NOMO-1 treated with dmso at 0.1 percent for 144 hours (cell line): ENCODE data around the gene RTL10.
"Not testable (repeated sequence)": the region's sequence is repeated elsewhere in the genome, so short reads cannot be mapped to it uniquely, and the experiment has no call there.

Experiments used
- DNase-seq: peaks from one replicate; lab custom pipeline; 2025; ENCODE audit not compliant: unreplicated experiment; lab: John Stamatoyannopoulos, UW

Gene RTL10

GRCh38 chr22:19846620-19847344 is 7.9 kb downstream of the RTL10 start:
- DNase-seq, result no peak

DNA sequence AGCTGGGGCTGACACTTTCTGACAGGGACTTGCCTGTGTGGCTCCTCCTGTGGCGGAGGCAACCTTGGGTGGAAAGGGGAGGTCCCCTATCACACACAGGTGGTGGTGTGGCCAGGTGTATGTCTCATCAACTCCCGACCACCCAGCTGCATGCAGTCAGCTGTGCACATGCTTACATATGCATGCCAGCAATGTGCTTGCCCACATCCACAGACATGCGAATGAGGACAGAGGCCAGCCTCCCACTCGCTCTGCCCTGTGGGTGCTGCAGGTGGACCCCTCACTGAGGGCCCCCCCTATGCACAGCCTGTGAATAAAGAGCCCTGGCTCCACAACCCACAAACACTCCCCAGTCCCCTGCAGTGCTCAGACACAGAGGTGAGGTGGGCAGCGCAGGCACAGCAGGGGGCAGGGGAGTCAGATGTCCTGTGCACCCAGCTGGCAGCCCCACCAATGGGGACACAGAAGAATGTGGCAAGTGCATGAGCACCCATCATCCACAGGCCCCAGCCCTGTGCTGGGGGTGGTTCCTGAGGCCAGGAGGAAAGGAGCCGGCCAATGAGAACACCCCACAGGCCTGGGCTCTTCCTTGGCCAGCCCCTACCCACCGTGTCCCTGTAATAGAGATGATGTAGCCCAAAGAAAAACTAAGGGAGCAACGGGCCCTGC is 9.5 kb downstream of the RTL10 start:
- DNase-seq, result no peak

- DNase-seq, result no peak
Observed at GRCh38 chr22:19844377-19845053, 10.2 kb downstream of the RTL10 start.

DNA sequence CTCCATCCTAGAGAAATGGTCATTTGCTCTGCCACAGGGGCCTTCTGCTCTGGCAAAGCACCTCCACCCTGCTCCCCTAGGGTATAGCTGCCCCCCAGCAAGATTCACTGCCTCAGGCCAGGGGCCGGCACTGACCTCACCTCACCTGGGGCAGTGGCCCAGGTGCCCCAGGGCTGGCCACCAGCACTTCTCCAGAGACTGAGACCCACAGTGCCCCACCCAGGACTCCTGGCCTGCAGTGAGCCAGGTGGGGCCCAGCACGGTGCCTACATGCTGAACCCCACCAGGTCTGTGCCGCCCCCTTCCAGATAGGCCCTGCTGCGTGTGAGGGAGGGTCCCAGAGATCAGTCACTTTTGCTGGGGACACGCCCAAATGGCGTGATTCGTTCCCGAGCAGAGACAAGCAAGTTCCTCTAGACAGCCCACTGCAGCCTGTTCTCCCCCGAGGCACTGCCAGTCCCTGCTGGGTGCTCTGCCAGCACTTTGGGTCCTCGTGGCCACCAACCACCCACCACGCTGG is 10.8 kb downstream of the RTL10 start:
- no peak for DNase-seq

- DNase-seq, result no peak
Observed at GRCh38 chr22:19843107-19843856, 11.4 kb downstream of the RTL10 start.

- DNase-seq, result no peak
Observed at GRCh38 chr22:19842393-19843106, 12.1 kb downstream of the RTL10 start.

- DNase-seq, result no peak
Observed at GRCh38 chr22:19841641-19842392, 12.9 kb downstream of the RTL10 start.

- no peak for DNase-seq
Observed at GRCh38 chr22:19840955-19841640, 13.6 kb downstream of the RTL10 start.

GRCh38 chr22:19840059-19840458 is 14.6 kb downstream of the RTL10 start:
- DNase-seq, result no peak

GRCh38 chr22:19837915-19838314 is 16.8 kb downstream of the RTL10 start:
- DNase-seq, result no peak

- no peak for DNase-seq
Observed at GRCh38 chr22:19836512-19836911, 18.2 kb downstream of the RTL10 start.

- no peak for DNase-seq
Observed at GRCh38 chr22:19834599-19834998, 20.1 kb downstream of the RTL10 start.

GRCh38 chr22:19833327-19833726 is 21.3 kb downstream of the RTL10 start:
- DNase-seq, result not testable (repeated sequence)

- DNase-seq, result no peak
Observed at GRCh38 chr22:19832476-19833108, 22.1 kb downstream of the RTL10 start.

GRCh38 chr22:19831979-19832378 is 22.7 kb downstream of the RTL10 start:
- DNase-seq, result not testable (repeated sequence)

DNA sequence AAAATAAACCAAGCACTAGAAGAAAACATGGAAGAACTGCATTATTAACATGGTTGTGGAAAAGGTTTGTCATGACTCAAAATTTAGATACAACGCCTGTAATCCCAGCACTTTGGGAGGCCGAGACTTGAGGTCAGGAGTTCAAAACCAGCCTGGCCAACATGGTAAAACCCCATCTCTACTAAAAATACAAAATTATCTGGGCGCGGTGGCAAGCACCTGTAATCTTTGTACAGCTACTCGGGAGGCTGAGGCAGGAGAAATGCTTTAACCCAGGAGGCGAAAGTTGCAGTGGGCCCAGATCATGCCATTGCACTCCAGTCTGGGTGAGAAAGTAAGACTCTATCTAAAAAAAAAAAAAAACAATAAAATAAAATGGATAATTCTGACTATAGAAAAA is 23.7 kb downstream of the RTL10 start:
- DNase-seq, result no peak

GRCh38 chr22:19828035-19828401 is 26.7 kb downstream of the RTL10 start:
- no peak for DNase-seq

DNA sequence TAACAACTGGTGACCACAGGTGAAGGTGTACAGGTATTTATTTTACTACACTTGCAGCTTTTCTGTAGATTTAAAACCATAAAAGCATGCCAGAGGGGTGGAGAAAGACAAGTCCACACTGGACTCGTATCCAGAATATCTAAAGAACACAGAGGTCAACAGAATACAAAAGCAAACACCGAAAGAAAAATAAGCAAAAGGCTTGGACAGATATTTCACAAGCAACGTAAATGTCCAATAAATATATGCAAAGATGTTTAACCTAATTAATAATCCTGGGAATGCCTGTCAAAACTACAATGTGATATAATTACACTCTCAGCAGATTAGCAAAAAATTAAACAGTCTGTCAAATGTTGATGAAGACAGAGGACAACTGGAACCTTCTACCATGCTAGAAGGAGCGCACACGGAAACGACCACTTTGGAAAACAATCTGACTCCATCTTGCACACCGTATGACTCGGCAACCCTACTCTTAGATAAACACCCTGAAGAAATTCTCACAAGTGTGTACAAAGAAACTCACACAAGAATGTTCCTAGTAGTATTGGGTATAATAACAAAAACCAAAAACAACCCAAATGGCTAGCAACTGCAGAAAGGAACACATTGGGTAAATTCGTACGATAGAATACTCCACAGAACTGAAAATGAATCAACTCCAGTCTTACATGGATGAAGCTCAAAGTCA is 27.2 kb downstream of the RTL10 start:
- no peak for DNase-seq
